RCC 7860 (cell line): ENCODE data around the gene SORBS2.

Source experiments
- DNase-seq: peaks from one replicate; pipeline ENCODE4 v3.0.0-alpha.2; 2015; ENCODE audit warnings: low spot score
- FAIRE-seq: peaks from 2 replicates; lab custom pipeline; 2012; peaks lifted over from hg19 to GRCh38; lab: Jason Lieb, UNC

SORBS2 gene

GRCh38 chr4:185592438-185592837, 219.6 kb downstream of the SORBS2 start:
- no peak for DNase-seq
- FAIRE-seq = no peak

GRCh38 chr4:185591679-185592141, 220.3 kb downstream of the SORBS2 start:
- no peak for FAIRE-seq
- no peak for DNase-seq

GRCh38 chr4:185590982-185591381, 221.0 kb downstream of the SORBS2 start:
- DNase-seq = no peak
- no peak for FAIRE-seq

- DNase-seq (no peak), FAIRE-seq (no peak)
These were observed 222.7 kb downstream of the SORBS2 start for GRCh38 chr4:185589067-185589836.

- no peak for DNase-seq
- FAIRE-seq = no peak
These were observed 224.4 kb downstream of the SORBS2 start for GRCh38 chr4:185587427-185588161.

- FAIRE-seq (no peak), DNase-seq (no peak)
These were observed 225.0 kb downstream of the SORBS2 start for GRCh38 chr4:185587030-185587426.

- FAIRE-seq = no peak
- DNase-seq = no peak
These were observed 226.8 kb downstream of the SORBS2 start for GRCh38 chr4:185585211-185585610.

- FAIRE-seq (no peak), DNase-seq (no peak)
These were observed 228.2 kb downstream of the SORBS2 start for GRCh38 chr4:185583813-185584212.

- DNase-seq (no peak), FAIRE-seq (no peak)
These were observed 229.2 kb downstream of the SORBS2 start for GRCh38 chr4:185582651-185583400.

- FAIRE-seq = no peak
- DNase-seq = no peak
These were observed 231.3 kb downstream of the SORBS2 start for GRCh38 chr4:185580699-185581098.

- FAIRE-seq (no peak), DNase-seq (no peak)
These were observed 233.7 kb downstream of the SORBS2 start for GRCh38 chr4:185578284-185578683.

- no peak for FAIRE-seq
These were observed 234.7 kb downstream of the SORBS2 start for GRCh38 chr4:185576962-185577950.

GRCh38 chr4:185576314-185576961, 235.6 kb downstream of the SORBS2 start:
- FAIRE-seq (no peak), DNase-seq (no peak)

More at GRCh38 chr4:185576962-185577950, 234.7 kb downstream of the SORBS2 start:
- no peak for DNase-seq

GRCh38 chr4:185573651-185574199, 238.3 kb downstream of the SORBS2 start:
- DNase-seq (peak; percentile 34), FAIRE-seq (no peak)

GRCh38 chr4:185570727-185571126, 241.3 kb downstream of the SORBS2 start:
- FAIRE-seq = no peak
- no peak for DNase-seq

- FAIRE-seq = no peak
- no peak for DNase-seq
These were observed 244.3 kb downstream of the SORBS2 start for GRCh38 chr4:185567381-185568376.

GRCh38 chr4:185566972-185567371, 245.0 kb downstream of the SORBS2 start:
- DNase-seq (no peak), FAIRE-seq (no peak)

GRCh38 chr4:185566425-185566824, 245.6 kb downstream of the SORBS2 start:
- FAIRE-seq (no peak), DNase-seq (no peak)
